ENCODE results near the gene HYAL3.
"Not testable (repeated sequence)": the region's sequence is repeated elsewhere in the genome, so short reads cannot be mapped to it uniquely, and the experiment has no call there.

HYAL3 gene

GRCh38 chr3:50312041-50312440 is 12.8 kb upstream of the HYAL3 start:
- DNase-seq: not testable (repeated sequence)

- no peak for DNase-seq
Observed at GRCh38 chr3:50304601-50305000, 5.4 kb upstream of the HYAL3 start.

GRCh38 chr3:50303013-50303815 is 4.0 kb upstream of the HYAL3 start, which contains the start of gene HYAL1:
HYAL1 (minus strand) TSS chr3:50303574; CDS start chr3:50302956, 618 bp downstream.
- no peak for DNase-seq

GRCh38 chr3:50302095-50303012 is 3.1 kb upstream of the HYAL3 start:
- no peak for DNase-seq

GRCh38 chr3:50300681-50301254 is 1.6 kb upstream of the HYAL3 start:
- no peak for DNase-seq

GRCh38 chr3:50299929-50300680 is 900 bp upstream of the HYAL3 start:
- DNase-seq: peak; percentile 23

- DNase-seq: no peak
Observed at GRCh38 chr3:50299638-50299928, 378 bp upstream of the HYAL3 start.

GRCh38 chr3:50297896-50298725 is 1.1 kb downstream of the HYAL3 start:
- no peak for DNase-seq

GRCh38 chr3:50297384-50297775 is 1.8 kb downstream of the HYAL3 start:
- no peak for DNase-seq

- DNase-seq: no peak
Observed at GRCh38 chr3:50296721-50297383, 2.4 kb downstream of the HYAL3 start.

- DNase-seq: no peak
Observed at GRCh38 chr3:50295553-50296431, 3.4 kb downstream of the HYAL3 start.

GRCh38 chr3:50294492-50295403 is 4.5 kb downstream of the HYAL3 start:
- no peak for DNase-seq

- DNase-seq: no peak
Observed at GRCh38 chr3:50294089-50294488, 5.1 kb downstream of the HYAL3 start.

- DNase-seq: no peak
Observed at GRCh38 chr3:50293079-50293801, 6.0 kb downstream of the HYAL3 start.

- peak; percentile 93 for DNase-seq
Observed at GRCh38 chr3:50292159-50293078, 6.8 kb downstream of the HYAL3 start, which contains the start of gene IFRD2. IFRD2 (minus strand) TSS chr3:50292429; CDS start chr3:50292274, 155 bp downstream.

GRCh38 chr3:50290161-50290641 is 9.0 kb downstream of the HYAL3 start:
- no peak for DNase-seq

GRCh38 chr3:50289130-50289529 is 10.1 kb downstream of the HYAL3 start:
- DNase-seq: no peak

Data from DMS 273 treated with DMSO at 0.1 percent for 48 hours (cell line).